Uterus (tissue), 2 donors: ENCODE results near the gene SHC4.

ENCODE experiments used
- CTCF ChIP-seq, 4 experiments: fragments of 200-600 bp in 2 of 4; fragments of 450-650 bp in 2 of 4; sonication (generic) in 2 of 4; IDR thresholded peaks; one replicate each; pipeline ENCODE4 v1.5.1; 2016 to 2019; ENCODE audit warnings: antibody characterized with exemption in 4 of 4, mild to moderate bottlenecking in 2 of 4, moderate library complexity in 1 of 4
- POLR2A ChIP-seq, 2 donors: fragments of 450-650 bp; IDR thresholded peaks; one replicate each; pipeline ENCODE4 v1.6.1; 2016; ENCODE audit warnings: antibody characterized with exemption in 2 of 2, mild to moderate bottlenecking in 1 of 2, moderate library complexity in 1 of 2

- TF ChIP-seq CTCF (IDR thresholded peaks at IDR 0.05) = no peak
- no peak for TF ChIP-seq POLR2A (IDR thresholded peaks at IDR 0.05)
Observed at GRCh38 chr15:48781481-48782081, 182.1 kb downstream of the SHC4 start.
